PC-9 (cell line): ENCODE results near the gene RPTOR. TPM values are rescaled to one million over a fixed set of nuclear protein-coding genes. Genes with fewer than 3 reads are reported as not detected.

Experiments used
- BruUV-seq: library from RNA; stranded (reverse); fragments of 400-500 nt; replicated peaks from 2 replicates; lab custom pipeline; 2021; lab: Mats Ljungman, UMichigan
- CTCF ChIA-PET: fragments of 300-600 bp; sonication (Branson Sonifier 250); formaldehyde crosslinking; loops from one replicate; lab custom pipeline; 2022; ENCODE audit warnings: antibody characterized with exemption; lab: Charles Lee
- POLR2A ChIA-PET: fragments of 300-600 bp; sonication (Branson Sonifier 250); formaldehyde crosslinking; loops from one replicate; lab custom pipeline; 2022; ENCODE audit warnings: antibody characterized with exemption; ENCODE audit not compliant: unreplicated experiment; lab: Charles Lee
- DNase-seq, 2 experiments: peaks; one replicate each; pipeline versions ENCODE4 v3.0.0 to v3.0.0-alpha.2; 2015 to 2022; ENCODE audit warnings: mixed read lengths in 1 of 2
- H2AFZ ChIP-seq: fragments of 200-600 bp; sonication (generic); 2 replicates; pipeline ENCODE4 v1.8.1; 2017; ENCODE audit warnings: antibody characterized with exemption
- H3F3A ChIP-seq: fragments of 200-600 bp; sonication (generic); 2 replicates; pipeline ENCODE4 v1.8.1; 2017; ENCODE audit warnings: antibody characterized with exemption, mild to moderate bottlenecking, low read depth; ENCODE audit not compliant: insufficient read depth
- H3K27ac ChIP-seq: fragments of 200-600 bp; sonication (generic); 2 replicates; pipeline ENCODE4 v1.6.1; 2016; ENCODE audit warnings: mixed run types
- H3K27me3 ChIP-seq: fragments of 200-600 bp; sonication (generic); 2 replicates; pipeline ENCODE4 v1.6.1; 2016; ENCODE audit warnings: low read depth, mixed run types; ENCODE audit not compliant: insufficient read depth
- H3K36me3 ChIP-seq: fragments of 200-600 bp; sonication (generic); 2 replicates; pipeline ENCODE4 v1.6.1; 2016; ENCODE audit warnings: low read depth, mixed run types
- H3K4me1 ChIP-seq: fragments of 200-600 bp; sonication (generic); replicated peaks from 2 replicates; pipeline ENCODE4 v1.6.1; 2016; ENCODE audit warnings: mixed run types; ENCODE audit not compliant: insufficient read depth
- H3K4me2 ChIP-seq: fragments of 200-600 bp; sonication (generic); 2 replicates; pipeline ENCODE4 v1.6.1; 2017; ENCODE audit warnings: mixed run types
- H3K4me3 ChIP-seq: fragments of 200-600 bp; sonication (generic); 2 replicates; pipeline ENCODE4 v1.6.1; 2016; ENCODE audit warnings: mixed run types
- H3K79me2 ChIP-seq: fragments of 200-600 bp; sonication (generic); 2 replicates; pipeline ENCODE4 v1.6.1; 2017; ENCODE audit warnings: low read depth, mixed run types
- H3K9me2 ChIP-seq: fragments of 200-600 bp; sonication (generic); 2 replicates; pipeline ENCODE4 v1.8.1; 2017; ENCODE audit warnings: mild to moderate bottlenecking; ENCODE audit not compliant: insufficient read depth
- H3K9me3 ChIP-seq: fragments of 200-600 bp; sonication (generic); 2 replicates; pipeline ENCODE4 v1.8.1; 2016; ENCODE audit warnings: low read depth; ENCODE audit not compliant: insufficient read depth
- H4K20me1 ChIP-seq: fragments of 200-600 bp; sonication (generic); 2 replicates; pipeline ENCODE4 v1.8.1; 2017; ENCODE audit not compliant: insufficient read depth
- EZH2 ChIP-seq: fragments of 200-600 bp; sonication (generic); IDR thresholded peaks from 2 replicates; pipeline ENCODE4 v1.8.0; 2017; ENCODE audit warnings: antibody characterized with exemption, low read depth
- intact Hi-C: fragments of 100-400 bp; cut with micrococcal nuclease; formaldehyde crosslinking; loops from one replicate; pipeline ENCODE4 v1.10.0; 2022; ENCODE audit not compliant: unreplicated experiment
- total RNA-seq: library from RNA; stranded (reverse); gene quantifications from 2 replicates; pipeline ENCODE4 v1.2.3, GENCODE V29; 2021
- TF ChIP-seq, protein P1 (sequence below): fragments of 200-600 bp; sonication (generic); conservative IDR thresholded peaks from 2 replicates; pipeline ENCODE4 v1.6.1; 2017; ENCODE audit warnings: mixed run types, antibody characterized with exemption, mild to moderate bottlenecking, moderate library complexity

The RPTOR gene
- total RNA-seq, 1 experiment from 2014 or later: 50.8 TPM

DNA sequence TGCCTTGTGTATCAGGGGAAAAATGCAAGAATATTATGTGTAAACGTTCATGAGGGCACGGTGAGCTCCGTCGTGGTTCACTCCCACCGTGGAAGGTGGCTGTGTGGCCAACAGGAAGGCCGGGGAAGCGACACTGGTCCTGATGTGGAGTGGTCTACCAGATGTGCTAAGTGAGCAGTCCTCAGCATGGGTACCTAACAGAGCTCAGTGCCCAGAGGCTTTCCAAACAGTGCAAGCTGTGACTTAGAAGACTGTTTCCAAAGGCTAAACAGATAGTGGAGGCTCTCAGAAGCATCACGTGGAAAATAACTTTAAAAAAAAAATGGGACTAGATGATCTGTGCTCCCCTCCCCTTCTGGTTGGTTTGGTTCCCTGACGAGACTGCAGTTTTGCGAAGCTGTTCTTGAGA lies 247.7 kb downstream of the RPTOR start:
- Histone ChIP-seq H3K9me2 (no peaks in the 10 kb centered on the region), H3K9me3 (no peaks in the 10 kb centered on the region; the same call in 1 of the 2 replicates), H3F3A (peaks cover 7% of the 10 kb centered on the region; the same call in 1 of the 2 replicates), H3K27ac (peak overlapping the region; percentile 77), H3K36me3 (no peaks in the 10 kb centered on the region), H3K4me2 (peak overlapping the region; percentile 68), H2AFZ (no peak overlapping the region), H3K4me3 (peak overlapping the region; percentile 26; the same call in 1 of the 2 replicates), H3K79me2 (0 out of 2 replicates have a peak, but pooled peaks cover 5% of the 10 kb centered on the region), H4K20me1 (no peaks in the 10 kb centered on the region), H3K4me1 (peaks cover 46% of the 10 kb centered on the region), H3K27me3 (no peaks in the 10 kb centered on the region)
- TSS peak; percentile 14 for BruUV-seq
- POLR2A ChIA-PET: interaction anchor here (1.1 kb wide), 1 partner anchor 798 kb away, joined by 6 read pairs; no protein-coding TSS in a partner anchor
- intact Hi-C loops: no loop called here
- CTCF ChIA-PET: no interaction called here
- peak in 1 of 2 experiments; percentile 12 for DNase-seq
- no peak for TF ChIP-seq EZH2
- TF ChIP-seq, protein P1, sequence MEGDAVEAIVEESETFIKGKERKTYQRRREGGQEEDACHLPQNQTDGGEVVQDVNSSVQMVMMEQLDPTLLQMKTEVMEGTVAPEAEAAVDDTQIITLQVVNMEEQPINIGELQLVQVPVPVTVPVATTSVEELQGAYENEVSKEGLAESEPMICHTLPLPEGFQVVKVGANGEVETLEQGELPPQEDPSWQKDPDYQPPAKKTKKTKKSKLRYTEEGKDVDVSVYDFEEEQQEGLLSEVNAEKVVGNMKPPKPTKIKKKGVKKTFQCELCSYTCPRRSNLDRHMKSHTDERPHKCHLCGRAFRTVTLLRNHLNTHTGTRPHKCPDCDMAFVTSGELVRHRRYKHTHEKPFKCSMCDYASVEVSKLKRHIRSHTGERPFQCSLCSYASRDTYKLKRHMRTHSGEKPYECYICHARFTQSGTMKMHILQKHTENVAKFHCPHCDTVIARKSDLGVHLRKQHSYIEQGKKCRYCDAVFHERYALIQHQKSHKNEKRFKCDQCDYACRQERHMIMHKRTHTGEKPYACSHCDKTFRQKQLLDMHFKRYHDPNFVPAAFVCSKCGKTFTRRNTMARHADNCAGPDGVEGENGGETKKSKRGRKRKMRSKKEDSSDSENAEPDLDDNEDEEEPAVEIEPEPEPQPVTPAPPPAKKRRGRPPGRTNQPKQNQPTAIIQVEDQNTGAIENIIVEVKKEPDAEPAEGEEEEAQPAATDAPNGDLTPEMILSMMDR: no peak

DNA sequence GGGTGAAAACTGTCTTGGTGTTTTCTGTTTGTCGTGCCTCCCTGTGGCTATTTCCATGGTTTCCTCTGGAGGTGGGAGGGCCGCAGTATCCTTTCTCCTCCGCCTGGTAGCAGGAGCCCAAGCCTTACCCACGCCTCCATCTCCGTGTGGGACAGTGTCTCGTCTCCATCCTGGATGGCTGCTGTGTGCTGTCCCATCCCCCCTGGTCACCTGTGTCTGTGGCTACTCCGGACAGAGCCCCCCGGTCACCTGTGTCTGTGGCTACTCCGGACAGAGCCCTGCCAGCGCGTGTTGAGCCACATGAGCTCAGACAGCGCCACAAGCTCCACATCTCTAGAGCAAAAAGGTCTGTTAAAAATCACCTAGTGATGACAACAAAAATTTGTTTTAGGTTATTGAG lies 248.8 kb downstream of the RPTOR start:
- DNase-seq: no peak
- Histone ChIP-seq H3K79me2 (0 out of 2 replicates have a peak, but pooled peaks cover 5% of the 10 kb centered on the region), H3K9me2 (no peaks in the 10 kb centered on the region), H3K4me3 (no peak overlapping the region), H3F3A (peaks cover 7% of the 10 kb centered on the region; the same call in 1 of the 2 replicates), H3K9me3 (no peaks in the 10 kb centered on the region), H3K27ac (no peak overlapping the region), H3K4me1 (peaks cover 46% of the 10 kb centered on the region), H3K4me2 (no peak overlapping the region), H2AFZ (no peak overlapping the region), H4K20me1 (no peaks in the 10 kb centered on the region), H3K27me3 (no peaks in the 10 kb centered on the region), H3K36me3 (no peaks in the 10 kb centered on the region)
- no TSS peak for BruUV-seq
- ChIA-PET CTCF (no interaction called here), POLR2A (no interaction called here)
- intact Hi-C loops: no loop called here
- TF ChIP-seq EZH2: no peak
- TF ChIP-seq, protein P1: no peak

DNA sequence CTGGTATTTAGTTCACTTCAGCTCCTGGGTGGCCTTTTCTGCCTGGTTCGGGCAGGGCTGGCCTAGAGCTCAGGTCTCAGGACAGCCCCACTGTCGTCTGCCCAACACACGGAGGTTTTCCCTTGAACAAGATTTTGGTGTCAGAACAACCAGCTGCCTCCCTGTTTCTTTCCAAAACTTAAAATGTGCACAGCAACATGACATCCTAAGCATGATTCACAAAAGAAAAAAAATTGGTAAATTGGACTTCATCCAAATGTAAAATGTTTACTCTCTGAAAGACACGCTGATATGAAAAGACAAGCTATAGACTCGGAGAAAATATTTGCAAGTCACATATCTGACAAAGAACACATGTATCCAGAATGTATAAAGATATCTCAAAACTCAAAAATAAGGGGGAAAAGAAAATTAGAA lies 249.2 kb downstream of the RPTOR start:
- Histone ChIP-seq H3K36me3 (no peaks in the 10 kb centered on the region), H3K4me1 (peaks cover 41% of the 10 kb centered on the region), H4K20me1 (no peaks in the 10 kb centered on the region), H3K9me2 (no peaks in the 10 kb centered on the region), H3K4me3 (no peak overlapping the region), H2AFZ (no peak overlapping the region), H3K9me3 (no peaks in the 10 kb centered on the region), H3K27me3 (no peaks in the 10 kb centered on the region), H3K79me2 (0 out of 2 replicates have a peak, but pooled peaks cover 5% of the 10 kb centered on the region), H3K4me2 (no peak overlapping the region), H3F3A (peaks cover 7% of the 10 kb centered on the region; the same call in 1 of the 2 replicates), H3K27ac (no peak overlapping the region)
- BruUV-seq: no TSS peak
- TF ChIP-seq, protein P1: no peak
- no peak for TF ChIP-seq EZH2
- intact Hi-C loops: no loop called here
- ChIA-PET CTCF (no interaction called here), POLR2A (no interaction called here)
- no peak for DNase-seq
